Body of pancreas (tissue), 4 donors: ENCODE data around the gene SSRP1.

ENCODE experiments used
- CTCF ChIP-seq, 7 experiments: fragments of 450-650 bp in 4 of 7; fragments of 200-600 bp in 3 of 7; sonication (generic) in 3 of 7; IDR thresholded peaks; one replicate each; pipeline ENCODE4 v1.5.1; 2016 to 2019; ENCODE audit warnings: antibody characterized with exemption in 7 of 7
- POLR2A ChIP-seq, 3 donors: fragments of 450-650 bp; IDR thresholded peaks; one replicate each; pipeline ENCODE4 v1.6.1; 2016; ENCODE audit warnings: antibody characterized with exemption in 3 of 3, mild to moderate bottlenecking in 2 of 3

GRCh38 chr11:57278721-57279095, 57.0 kb downstream of the SSRP1 start:
- TF ChIP-seq POLR2A (IDR thresholded peaks at IDR 0.05) (no peak), CTCF (IDR thresholded peaks at IDR 0.05) (no peak)
